ENCODE results near the gene GOLGA8F.
"Not testable (repeated sequence)": the region's sequence is repeated elsewhere in the genome, so short reads cannot be mapped to it uniquely, and the experiment has no call there.

GOLGA8F gene, protein sequence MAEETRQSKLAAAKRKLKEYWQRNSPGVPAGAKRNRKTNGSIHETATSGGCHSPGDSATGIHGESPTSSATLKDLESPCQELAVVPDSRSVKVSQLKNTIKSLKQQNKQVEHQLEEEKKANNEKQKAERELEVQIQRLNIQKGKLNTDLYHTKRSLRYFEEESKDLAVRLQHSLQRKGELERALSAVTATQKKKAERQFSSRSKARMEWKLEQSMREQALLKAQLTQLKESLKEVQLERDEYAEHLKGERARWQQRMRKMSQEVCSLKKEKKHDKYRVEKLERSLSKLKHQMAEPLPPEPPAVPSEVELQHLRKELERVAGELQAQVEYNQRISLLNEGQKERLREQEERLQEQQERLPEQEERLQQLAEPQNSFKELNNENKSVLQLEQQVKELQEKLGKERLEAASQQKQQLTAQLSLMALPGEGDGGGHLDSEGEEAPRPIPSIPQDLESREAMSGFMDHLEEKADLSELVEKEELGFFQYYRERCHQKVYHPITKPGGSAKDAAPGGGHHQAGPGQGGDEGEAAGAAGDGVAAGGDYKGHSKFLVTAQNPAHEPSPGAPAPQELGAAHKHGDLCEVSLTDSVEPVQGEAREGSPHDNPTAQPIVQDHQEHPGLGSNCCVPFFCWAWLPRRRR

DNA sequence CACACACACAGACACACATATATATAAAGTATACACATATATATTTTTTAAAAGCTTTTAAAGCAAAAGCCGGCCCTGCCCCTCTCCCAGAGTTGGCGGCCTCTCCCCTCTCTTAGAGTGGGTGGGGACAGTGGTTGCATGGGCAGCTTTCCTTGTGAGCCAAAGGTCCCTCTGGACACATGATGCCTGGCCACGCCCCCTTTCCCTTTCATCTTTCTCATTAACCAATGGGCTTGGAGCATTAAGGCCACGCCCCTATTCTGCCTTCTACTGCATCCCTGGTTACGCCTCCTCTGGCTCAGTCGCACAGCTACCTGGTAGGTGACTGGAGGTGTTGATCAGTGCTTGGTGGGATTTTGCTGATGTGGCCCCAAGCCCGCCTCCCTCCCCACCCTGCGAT is at the start of gene GOLGA8F:
Gene GOLGA8F, plus strand, starts transcription at position 301 of the 400 bp plus-strand sequence. Its CDS starts 98 bp downstream, at position 399.
- DNase-seq = not testable (repeated sequence)

DNA sequence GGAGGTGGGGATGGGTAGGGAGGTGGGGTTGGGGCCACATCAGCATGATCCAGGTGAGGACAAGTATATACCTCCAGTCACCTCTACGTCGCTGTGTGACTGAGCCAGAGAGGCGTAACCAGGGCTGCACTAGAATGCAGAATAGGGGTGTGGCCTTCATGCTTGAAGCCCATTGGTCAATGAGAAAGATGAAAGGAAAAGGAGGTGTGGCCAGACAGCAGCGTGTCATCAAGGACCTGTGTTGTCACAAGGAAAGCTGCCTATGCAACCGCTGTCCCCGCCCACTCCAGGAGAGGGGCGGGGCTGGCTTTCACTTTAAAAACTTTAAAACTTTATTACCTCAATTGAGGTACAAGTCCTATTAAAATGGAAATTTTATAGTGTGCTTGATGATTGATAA is 20.5 kb upstream of the GOLGA8F start, which contains the start of gene GOLGA6L24:
Gene GOLGA6L24, minus strand, starts transcription at position 101 of the 400 bp plus-strand sequence. Its CDS starts 61 bp downstream, at position 40.
- not testable (repeated sequence) for DNase-seq

DNA sequence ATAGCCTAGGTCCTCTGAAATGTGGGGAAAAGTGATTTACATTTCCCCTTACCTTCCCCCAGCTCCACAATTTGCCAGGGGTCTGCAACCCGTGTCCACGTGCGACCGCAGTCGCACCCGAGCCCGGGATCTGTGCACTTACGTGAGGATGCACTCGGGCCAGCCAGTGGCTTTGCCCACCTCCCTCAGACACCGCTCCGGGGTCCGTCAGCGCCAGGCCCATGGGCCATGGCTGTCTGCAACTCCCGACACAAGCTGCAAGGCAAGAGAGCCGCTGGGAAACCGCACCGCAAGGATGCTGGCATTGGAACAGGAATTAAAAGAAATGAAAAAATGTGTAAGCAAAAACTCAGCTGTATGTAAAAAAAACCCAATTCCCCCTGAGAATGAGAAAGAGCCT is 13.0 kb upstream of the GOLGA8F start:
- DNase-seq = not testable (repeated sequence)

DNA sequence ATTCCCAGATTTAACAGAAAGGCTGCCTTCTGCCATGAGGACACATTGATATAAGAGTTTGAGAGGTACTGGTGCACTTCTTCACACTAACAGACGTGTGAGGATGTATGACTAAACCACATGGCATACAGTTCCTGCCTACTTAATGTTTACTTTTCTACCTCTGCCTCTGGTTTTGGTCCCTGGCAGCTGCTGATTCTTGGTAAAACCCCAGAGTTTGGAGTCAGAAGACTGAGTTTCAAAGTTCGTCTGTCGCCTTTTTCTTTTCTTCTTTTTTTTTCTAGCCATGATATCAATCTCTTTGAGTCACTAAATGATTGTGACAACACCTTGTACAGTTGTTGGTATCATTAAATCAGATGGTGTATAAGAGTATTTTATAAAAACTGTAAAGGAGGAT is 1.6 kb downstream of the GOLGA8F start:
- not testable (repeated sequence) for DNase-seq

DNA sequence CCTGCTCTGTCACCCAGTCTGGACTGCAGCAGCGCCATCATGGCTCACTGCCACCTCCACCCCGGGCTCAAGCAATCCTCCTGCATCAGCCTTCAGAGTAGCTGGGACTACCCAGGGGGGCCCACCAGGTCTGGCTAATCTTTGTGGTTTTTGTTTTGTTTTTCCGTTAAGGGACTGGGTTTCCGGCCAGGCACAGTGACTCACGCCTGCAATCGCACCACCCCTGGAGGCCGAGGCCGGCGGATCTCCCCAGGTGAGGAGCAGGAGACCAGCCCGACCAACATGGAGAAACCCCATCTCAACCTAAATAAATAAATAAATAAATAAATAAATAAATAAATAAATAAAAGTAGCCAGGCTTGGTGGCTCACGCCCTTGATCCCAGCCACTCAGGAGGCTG is 17.6 kb downstream of the GOLGA8F start:
- not testable (repeated sequence) for DNase-seq

DNA sequence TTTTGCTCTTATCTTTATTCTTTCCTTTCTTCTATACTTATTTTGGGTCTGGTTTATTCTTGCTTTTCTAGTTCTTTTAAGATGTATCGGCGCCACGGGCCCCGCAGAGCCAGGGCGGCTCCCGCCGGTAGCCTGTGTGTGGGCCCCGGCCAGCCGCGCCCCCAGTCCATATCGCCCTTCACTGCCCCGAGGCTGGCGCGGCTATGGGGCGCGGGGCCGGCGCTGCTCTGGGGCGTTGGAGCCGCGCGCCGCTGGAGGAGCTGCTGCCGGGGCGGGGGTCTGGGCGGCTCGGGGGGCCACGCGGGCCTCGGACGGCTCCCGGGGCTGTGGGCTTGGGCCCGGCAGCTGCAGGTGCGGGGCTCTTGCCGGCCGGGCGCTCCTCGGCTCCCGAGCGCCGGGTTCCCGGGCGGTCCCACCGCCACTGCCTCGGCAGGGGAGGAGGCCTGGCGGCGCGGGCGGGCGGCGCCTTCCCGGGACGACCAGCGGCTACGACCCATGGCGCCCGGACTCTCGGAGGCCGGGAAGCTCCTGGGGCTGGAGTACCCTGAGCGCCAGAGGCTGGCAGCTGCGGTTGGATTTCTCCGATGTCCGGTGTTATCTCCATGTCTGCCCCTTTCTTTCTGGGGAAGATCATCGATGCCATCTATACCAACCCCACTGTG is 24.4 kb downstream of the GOLGA8F start:
- not testable (repeated sequence) for DNase-seq

DNA sequence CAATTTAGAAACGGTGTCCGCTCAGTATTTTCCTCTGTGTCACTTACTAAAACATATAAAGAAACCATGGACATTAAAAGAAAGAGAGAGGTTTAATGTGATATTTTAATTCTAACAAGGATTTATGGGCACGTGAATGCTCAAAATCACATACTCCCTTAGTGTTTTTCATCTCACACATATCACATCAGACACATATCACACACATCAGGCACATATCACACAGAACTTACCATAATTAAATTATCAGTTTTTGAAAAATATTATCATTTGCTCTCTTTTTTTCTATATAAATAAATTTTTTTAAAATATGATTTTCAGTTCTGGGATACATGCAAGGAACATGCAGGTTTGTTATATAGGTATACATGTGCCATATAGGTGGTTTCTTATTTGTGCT is 42.0 kb downstream of the GOLGA8F start:
- DNase-seq = not testable (repeated sequence)

DNA sequence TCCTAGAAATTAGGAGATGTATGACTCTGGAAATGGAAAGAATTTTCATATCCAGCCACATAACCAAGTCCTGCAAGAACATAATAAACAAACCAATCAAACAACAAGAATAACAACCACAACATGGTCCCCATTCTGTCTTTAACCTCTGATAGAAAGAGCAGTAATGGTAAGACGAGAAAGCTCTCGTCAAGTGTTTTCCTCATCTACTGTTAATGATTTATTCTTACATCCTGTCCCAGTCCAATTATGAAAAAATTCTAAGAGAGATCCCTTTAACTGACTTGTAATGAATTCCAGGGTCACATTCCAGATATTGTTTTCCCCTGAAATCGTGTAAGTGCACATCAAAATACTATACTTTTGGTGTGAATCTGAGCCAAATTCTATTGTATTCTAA is 57.1 kb downstream of the GOLGA8F start:
- DNase-seq = not testable (repeated sequence)

All from NCI-H774 (cell line).